SK-N-DZ (cell line): Measurements from ENCODE around the gene PSMB7.

Source experiments
- DNase-seq: peaks from one replicate; pipeline ENCODE4 v3.0.0-alpha.2; 2015; ENCODE audit warnings: low spot score

The PSMB7 gene

DNA sequence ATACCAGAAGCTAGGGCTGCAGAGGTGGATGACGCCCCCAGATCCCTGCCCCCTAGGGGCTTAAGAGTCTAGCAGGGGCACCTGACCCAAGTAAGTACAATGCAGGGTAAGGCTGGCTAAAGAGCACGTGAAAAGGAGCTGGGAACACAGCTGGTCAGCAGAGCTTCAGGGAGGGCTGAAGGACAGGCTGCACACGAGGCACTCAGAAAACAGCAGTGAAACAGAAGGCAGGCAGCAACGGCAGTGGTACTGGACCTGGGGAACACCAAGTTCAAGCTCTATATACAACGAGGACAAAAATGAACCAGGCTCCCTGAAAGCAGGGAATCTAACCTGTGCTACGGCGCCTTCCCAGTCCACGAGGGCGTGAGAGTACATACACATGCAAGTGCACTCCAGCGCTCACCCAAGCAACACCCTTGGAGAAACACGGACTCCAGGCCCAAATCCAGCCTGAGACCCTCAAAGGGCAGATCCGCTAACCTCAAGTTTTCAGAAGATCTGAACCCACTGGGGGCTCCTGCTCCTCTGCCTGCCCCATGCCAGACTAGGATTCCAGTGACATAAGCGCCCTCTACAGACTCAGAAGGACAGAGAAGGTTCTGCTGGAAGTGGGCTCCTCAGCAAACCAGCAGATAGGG lies 57.4 kb downstream of the PSMB7 start:
- no peak for DNase-seq

DNA sequence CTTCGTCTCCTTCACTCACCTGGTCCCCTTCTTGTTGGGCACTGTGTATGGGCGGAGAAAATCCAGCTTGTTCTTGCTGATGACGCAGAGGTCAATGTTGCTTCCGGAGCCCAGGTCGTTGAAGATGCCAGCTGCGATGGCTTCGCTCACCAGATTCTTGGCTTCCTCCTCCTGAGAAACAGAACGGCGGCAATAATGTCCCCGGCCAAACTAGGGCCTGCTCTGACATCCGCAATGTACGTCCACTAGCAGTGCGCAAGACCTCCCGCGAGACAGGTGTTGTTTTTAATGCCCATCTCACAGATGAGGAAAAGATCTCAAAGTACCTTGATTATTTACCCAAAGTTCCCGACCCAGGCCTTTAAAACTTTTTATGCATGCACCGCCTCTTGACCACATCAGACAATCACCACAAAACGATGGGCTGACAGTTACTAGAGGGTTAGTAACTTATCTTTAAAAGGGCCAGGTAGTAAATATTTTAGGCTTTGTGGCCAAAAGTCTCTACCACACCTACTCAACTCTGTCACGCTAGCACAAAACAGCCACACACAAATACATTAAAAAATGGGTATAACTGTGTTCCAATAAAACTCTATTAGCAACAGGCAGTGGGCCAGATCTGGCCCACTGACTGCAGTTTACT lies 58.4 kb downstream of the PSMB7 start:
- no peak for DNase-seq

DNA sequence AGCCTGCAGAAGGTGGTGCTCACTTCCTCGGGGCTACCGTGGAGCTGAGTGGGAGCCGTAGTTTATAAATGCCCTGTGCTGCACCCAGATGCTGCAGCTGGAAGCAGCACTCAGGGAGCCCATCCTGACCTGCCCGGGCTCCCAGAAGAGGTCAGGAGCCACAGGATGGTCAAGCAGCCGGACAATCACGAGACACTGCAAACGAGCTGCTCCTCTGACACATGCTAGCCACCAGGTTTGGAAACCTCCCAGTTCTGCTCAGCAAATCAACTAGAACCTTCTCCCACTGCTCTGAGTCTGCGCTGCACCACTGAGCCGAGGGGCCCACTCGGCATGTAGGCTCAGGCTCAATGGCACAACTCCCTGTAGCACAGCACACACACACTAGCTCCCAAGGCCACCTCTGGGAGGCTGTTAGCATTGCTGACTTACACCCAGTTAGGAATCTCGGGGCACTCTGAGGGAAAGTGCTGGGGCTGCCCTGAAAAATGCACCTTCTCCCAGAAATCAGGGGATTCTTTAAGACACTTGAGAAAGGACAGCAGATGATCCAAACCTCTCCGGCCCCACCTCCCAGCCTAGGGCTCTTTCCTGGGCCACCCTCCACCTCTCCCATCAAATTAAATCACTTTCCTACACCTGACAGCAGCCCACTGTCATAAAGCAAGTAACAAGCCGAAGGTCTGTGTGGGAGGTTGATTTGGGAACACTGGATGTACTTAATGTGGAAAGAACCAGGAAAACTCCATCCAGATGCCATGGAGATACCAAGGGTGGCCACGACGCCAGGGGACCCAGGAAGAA lies 59.1 kb downstream of the PSMB7 start:
- no peak for DNase-seq

DNA sequence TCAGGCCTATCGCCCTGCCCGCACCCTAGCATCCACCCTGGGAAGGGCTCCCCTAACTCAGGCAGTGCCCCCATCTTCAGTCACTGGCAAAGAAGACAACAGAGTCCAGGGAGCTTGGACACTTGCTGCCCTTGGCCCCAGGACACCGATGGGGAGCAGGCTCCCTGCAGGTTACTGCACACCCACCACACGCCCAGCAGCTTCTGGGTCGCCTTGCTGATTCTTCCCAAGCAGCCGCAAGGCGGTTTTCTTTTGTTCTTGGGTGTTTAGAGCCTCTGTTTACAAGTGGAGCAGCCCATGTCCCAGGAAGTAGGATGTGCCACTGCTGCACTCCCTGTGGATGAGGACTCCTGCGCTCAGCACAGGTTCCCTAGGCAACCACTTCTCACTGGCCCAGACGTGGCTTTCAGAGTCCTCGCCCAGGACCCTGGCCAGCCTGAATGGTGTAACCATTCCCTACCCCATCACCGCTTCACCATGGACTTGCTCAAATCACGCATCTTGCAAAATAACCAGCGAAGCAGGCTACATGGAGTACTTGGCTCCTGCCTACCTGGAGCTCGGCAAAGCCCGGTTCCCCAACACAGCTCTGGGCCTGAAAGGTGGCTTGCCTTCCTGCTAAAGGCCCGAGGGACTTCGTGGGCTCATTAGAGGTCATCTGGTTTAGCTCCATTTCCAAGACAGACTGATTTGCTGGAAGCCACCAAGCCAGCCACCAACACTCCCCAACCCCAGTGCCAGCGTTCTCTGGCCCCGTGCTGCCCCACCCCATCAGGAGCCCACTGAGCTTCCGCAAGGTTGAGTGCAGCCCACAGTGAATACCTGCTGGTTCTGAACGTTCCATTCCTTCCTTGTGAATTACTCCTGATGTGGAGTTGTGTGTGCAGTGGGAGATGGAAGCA lies 60.0 kb downstream of the PSMB7 start:
- no peak for DNase-seq

DNA sequence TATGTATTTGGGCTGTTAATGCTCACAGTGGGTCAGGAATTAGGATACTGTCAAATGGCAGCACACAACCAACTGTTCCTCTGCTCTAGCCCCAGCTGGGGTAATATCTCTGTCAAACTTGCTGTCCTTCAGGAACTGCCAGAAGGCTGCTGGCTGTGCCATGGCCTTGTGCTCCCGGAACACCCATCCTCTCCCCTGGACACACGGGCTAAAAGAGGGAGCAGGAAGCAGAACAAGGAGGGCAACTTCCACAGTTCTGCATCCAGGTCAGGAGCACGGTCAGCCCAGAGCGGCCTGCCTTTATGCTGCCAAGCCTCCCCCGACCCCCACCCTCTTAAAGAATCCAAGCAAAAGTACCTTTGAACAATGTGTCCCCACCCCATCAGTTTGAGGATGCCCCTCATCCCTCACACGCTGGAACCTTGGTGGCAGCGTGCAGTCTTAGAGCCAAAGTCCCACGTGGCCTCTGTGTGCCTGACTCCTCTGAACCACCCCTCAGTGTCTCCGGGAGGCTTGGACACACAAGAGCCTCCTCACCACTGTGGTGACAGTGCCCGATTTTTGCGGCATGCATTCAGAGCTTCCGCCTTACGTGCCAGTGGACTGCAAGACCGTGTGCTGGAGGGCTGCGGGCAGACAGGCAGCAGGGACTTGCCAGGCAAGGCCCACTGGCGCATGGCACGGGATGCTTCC lies 60.8 kb downstream of the PSMB7 start:
- DNase-seq = no peak

DNA sequence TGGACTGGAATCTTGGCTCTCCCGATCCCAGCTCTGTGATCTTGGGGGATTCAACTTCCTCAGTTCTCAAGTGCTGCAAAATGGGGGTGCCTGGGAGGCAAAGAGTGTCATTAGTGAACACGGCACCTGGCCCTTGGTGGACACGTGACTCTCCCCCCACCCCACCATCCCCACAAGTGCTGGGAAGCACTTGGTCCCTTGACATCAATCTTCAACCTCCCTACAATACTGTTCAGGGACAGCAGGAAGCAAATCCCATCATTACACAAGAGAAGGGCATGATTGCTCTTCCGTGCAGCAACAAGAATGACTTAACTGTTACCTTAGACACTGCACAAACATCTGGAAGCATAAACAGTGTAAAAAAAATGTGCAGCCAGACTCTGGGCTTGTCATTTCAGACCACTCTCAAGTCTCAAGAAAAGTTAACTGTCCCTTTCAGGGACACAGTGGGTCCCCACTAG lies 61.4 kb downstream of the PSMB7 start:
- DNase-seq = no peak

DNA sequence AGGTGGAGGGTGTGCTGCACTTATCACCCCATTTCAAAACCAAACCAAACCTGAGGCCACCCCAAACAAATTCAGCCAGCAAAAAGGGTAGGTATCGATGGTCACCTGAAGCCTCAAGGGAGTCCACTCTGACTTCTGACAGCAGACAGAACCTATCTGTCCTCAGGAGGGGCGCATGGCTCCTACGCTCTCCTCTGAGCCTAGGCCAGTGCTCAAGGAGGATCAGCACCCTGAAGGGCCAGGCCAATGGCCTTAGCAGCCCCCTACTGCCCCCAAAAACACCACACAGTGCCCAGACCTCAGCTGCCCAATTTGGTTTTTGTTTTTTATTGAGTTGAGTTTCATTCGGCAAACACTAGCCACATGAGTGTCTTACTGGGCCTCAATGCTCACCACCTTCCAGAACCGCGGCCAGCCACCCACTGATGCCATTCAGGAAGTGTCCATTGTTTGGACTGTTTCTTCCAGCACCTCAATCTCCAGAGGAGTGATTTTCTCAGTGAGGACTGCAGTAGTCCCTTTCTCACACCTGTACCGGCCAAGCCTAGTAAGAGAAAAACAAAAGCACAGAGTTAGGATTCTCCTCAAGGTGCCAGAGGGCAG lies 62.0 kb downstream of the PSMB7 start:
- no peak for DNase-seq

DNA sequence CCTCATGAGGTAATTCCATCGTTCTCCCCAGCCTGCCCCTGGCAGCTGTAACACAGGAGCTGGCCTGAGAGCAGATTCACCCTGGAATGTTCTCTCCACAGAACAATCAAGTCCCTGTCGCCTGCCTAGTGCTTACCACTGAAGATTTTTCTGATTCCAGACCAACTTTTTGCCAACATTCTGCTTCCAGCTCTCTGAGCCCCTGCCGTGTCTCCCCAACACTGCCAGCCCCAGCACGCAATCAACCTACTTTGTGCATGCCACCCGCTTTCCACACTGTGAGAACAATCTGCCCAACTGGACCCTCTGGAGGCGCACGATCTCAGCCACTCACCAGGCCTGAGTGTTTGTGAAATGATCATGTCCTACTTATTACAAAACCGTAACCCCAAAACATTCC lies 62.6 kb downstream of the PSMB7 start:
- no peak for DNase-seq

DNA sequence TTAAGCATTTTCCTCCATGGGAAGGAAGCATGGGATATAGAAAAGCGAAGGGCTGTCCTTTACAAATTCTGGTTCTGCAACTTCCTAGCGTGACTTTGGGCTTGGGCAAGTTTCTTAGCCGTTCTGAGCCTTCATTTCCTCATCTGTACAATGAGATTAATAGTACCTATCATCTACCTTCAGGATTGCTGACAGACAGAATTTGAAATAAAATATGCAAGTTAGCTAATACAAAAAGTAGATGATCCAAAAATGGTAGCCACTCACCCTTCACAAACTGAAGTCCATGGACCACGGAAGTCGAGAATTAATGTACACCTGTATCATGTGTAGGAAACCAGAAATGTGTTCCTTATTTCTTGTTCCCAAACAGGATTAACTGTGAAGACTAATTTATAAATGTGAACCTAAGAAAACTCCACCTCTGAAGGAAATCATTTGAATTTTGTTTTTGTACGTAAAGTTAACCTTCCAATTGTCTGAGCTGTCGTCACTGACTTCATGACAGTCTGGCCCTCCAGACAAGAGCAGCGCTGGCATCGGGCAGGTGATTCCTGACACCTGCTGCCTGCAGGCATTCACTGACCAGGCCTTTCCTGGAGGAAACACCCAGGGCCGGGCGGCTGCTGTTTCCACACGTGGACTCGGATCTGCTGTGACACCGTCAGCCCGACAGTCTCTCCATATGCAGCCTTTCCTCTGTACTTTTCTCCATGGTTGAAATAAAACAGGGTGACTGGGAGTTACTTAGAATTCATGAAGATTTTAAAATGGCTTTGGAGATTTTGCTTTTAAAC lies 63.4 kb downstream of the PSMB7 start:
- DNase-seq = no peak

DNA sequence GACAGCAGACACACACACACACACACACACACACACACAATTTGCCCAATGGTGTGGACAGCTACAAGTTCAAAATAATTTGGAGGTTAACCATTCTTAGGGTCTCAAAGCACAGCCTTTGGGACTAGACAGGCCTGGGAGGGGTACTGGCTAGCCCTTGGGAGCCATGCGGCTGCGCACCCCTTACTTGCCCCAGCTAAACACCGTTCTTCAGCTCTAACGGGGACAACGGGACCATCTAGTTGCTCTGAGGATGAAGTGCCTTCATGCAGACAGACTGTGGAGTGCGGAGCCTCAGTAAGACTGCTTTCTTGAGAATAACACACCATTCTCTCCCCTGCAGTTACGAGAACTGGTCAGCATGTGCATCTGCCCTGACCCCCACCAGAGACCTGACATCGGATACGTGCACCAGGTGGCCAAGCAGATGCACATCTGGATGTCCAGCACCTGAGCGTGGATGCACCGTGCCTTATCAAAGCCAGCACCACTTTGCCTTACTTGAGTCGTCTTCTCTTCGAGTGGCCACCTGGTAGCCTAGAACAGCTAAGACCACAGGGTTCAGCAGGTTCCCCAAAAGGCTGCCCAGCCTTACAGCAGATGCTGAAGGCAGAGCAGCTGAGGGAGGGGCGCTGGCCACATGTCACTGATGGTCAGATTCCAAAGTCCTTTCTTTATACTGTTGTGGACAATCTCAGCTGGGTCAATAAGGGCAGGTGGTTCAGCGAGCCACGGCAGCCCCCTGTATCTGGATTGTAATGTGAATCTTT lies 64.6 kb downstream of the PSMB7 start:
- no peak for DNase-seq

DNA sequence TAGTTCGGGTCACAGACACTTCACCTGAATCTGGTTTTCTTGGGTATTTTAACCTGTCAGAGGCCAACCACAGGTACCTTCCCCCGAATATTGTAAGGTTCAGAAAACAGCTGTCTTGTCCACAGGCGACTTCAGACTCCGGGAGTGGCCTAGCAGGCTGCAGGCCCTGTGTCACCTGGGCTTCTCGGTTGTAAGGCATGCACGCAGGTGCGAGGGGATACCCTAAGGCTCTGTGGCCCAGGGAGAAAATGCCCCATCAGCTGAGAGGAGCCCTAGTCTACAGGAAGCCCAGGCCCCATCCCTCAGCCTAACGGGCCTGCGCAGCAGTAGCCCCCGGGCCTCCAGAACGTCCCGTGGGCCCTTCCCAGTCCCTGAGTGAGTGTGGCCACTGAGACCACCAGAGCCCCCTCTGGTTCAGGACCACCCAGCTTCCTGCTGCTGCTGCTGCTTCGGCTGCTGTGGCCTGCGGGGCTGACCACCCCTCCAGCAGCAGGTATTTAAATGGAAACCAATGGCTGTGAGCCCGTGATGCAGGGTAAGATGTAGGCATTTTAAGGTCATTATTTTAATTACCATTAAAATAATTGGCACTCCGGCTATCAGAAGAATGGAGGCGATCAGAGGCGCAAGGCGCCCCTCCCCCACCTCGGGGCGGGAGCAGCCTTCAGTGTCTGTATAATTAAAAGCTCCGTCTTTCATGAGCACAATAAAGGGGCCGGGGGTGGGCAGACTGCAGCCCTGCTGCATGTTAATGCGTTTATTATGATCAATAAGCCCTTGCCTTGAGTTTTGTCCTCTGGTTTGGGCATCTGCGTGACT lies 65.4 kb downstream of the PSMB7 start:
- DNase-seq = no peak

DNA sequence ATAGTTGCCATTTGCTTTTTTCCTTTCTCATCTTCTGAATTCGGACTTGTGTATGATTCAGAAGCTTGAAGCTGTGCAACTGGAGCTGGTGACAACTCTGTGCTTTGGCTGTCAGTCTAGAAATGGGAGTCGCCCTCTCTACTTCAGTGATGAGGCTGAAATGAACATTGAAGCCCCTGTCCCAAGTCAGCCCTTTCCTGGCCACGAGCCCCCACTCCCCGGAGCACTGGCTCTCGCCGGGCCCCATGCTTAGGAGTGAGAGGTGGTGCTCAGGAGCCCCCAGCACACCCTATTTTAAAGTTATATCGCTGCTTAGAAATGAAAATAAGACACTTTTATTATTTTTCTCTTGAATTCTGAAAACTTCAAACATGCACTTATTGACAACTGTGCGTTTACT lies 66.0 kb downstream of the PSMB7 start:
- DNase-seq = no peak

DNA sequence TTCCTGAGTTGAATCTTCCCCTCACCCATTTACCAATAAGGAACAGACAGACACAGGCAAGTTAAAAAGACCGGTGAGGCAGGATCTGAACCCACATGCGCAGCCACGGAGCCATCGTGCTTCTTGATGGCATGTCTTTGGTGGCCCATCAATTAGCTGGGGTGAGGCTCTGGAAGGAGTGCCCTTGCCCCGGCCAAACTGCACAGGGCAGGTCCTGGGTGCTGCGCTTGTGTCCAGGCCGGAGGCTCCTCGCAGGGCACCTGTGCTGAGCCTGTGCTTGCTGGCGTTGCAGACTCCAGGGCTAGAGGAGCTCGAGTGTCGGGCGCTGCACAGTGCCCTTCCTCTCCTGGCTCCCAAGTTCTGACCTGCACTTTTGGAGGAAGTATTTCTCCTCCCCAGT lies 66.4 kb downstream of the PSMB7 start:
- no peak for DNase-seq

DNA sequence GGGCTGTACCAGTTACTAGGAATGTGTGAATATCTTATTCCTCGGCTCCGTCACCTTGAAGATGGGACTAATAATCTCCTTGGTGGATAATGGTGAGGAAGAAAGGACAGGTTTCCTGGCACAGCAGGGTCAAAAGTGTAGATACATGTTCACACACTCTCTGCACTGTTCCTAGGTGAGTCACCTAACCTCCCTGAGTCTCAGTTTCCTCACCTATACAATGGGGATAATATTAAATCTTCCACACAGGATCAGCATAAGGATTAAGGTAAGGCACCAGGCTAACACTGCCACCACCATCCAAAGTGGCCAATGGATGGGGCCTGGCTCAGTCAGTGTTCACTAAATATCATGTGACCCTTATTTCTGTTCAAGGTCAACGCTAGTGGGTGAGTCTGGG lies 66.9 kb downstream of the PSMB7 start:
- DNase-seq = no peak

DNA sequence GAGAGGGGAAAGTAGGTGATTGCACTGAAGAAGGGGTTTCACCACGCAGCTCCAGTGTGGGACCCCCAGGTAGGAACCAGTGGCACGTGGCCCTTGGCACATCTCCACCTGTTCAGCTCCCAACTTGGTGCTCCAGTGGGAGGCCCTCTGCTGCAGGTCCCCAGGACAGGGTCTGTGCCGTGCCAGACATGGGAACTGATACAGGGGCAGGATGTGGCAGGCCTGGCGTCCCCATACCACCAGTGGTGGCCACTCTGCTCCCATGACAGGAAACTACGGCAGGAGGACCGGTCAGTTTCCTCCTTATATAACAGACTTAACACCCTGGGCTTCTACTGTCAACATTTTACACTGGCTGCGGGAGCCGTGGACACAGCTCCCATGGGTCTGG lies 67.3 kb downstream of the PSMB7 start:
- no peak for DNase-seq

DNA sequence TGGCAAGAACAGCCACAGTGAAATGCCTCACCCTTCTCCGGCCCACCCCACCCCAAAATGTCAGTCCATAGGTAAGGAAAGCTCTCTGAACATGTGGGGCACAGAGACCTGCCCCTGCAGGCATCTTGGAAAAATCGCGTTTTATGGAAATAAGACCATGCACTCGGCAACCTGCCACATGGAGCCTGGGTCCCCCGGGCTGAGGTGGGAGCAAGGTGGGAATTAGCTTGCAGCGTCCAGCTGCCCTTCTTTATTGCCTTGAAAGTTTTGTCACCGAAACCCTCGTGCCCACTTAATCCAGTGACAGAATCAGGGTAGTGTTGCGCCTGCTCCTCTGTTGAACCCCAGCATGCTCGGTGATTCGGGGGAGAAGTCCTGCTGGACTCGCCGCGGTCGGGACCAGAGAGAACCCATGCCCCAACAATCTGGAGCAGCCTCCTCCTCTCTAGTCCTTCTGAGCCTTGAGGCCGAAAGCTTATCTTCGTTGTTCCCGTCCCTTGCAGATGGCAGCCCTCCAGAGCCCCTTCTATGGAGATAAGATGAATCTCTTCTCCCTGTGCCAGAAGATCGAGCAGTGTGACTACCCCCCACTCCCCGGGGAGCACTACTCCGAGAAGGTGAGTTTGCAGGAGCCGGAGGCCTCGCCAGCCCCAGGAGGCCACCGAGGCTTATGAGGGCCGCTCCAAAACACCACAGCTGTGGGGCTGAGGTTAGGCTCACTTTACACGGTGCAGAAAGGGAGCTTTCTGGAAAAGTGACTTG lies 67.9 kb downstream of the PSMB7 start:
- no peak for DNase-seq

DNA sequence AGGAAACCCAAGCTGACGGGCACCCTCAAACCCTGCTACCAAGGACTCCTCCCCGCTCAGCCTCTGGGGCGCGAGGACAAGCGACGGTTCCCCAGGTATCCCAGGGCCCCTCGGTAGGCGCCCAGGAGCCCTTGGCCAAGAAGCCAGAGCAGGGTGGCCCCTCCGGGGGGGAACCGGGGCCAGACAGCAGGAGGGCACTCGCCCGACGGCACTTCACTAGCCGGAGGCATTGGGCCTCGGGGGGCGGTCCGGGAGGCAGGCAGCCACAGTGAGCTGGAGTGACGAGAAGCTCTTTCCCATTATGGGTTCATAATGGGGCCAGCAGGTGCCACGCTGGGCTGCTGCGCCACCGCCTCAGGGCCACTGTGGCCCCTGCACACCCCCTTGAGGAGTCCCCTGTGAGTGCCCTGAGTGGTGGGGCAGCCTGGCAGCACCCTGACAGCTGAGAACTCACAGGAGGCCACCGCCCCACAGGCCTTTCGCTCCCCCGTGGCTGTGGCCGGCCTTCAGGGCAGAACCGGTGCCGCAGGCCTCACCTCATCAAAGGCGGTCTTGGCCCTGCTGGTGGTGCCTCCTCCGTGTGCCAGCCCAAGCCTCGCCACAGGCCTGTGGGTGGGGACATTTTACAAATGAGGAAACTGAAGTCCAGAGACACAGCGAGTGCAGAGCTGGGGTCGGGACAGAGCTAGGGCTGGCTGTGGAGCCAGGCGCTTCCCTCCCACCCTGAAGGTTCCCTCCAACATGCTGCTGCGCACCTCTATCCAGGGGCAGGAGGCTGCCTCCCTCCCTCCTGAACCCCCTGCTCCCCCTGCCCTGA lies 68.7 kb downstream of the PSMB7 start:
- DNase-seq = no peak
